MM.1S (cell line): ENCODE measurements around the gene HNRNPA3.

Experiments used
- DNase-seq: peaks from one replicate; pipeline ENCODE4 v3.0.0-alpha.2; 2015
- H2AFZ ChIP-seq: fragments of 300-600 bp; sonication (generic); 2 replicates; pipeline ENCODE4 v1.6.0; 2016; ENCODE audit warnings: antibody characterized with exemption, low read length
- H3F3A ChIP-seq: fragments of 300-600 bp; sonication (generic); 2 replicates; pipeline ENCODE4 v1.6.1; 2016; ENCODE audit warnings: mild to moderate bottlenecking, antibody characterized with exemption, low read length, moderate library complexity, mixed read lengths; ENCODE audit not compliant: insufficient read depth
- H3K27ac ChIP-seq: fragments of 300-600 bp; sonication (generic); 2 replicates; pipeline ENCODE4 v1.5.1; 2016; ENCODE audit warnings: mild to moderate bottlenecking, low read length
- H3K27me3 ChIP-seq: fragments of 300-600 bp; sonication (generic); replicated peaks from 2 replicates; pipeline ENCODE4 v1.6.0; 2016; ENCODE audit warnings: low read length; ENCODE audit not compliant: insufficient read depth
- H3K36me3 ChIP-seq: fragments of 300-600 bp; sonication (generic); replicated peaks from 2 replicates; pipeline ENCODE4 v1.6.1; 2016; ENCODE audit warnings: mild to moderate bottlenecking, low read length, mixed read lengths; ENCODE audit not compliant: insufficient read depth
- H3K4me1 ChIP-seq: fragments of 300-600 bp; sonication (generic); 2 replicates; pipeline ENCODE4 v1.6.1; 2016; ENCODE audit warnings: low read length, mixed read lengths
- H3K4me2 ChIP-seq: fragments of 300-600 bp; sonication (generic); 2 replicates; pipeline ENCODE4 v1.6.0; 2016; ENCODE audit warnings: low read depth, low read length
- H3K4me3 ChIP-seq: fragments of 300-600 bp; sonication (generic); 2 replicates; pipeline ENCODE4 v1.5.1; 2016; ENCODE audit warnings: low read length, mixed read lengths
- H3K79me2 ChIP-seq: fragments of 300-600 bp; sonication (generic); 2 replicates; pipeline ENCODE4 v1.6.1; 2016; ENCODE audit warnings: mixed run types, low read length, mixed read lengths
- H3K9ac ChIP-seq: fragments of 300-600 bp; sonication (generic); 2 replicates; pipeline ENCODE4 v1.6.1; 2016; ENCODE audit warnings: low read length, mixed read lengths
- H3K9me2 ChIP-seq: fragments of 300-600 bp; sonication (generic); replicated peaks from 2 replicates; pipeline ENCODE4 v1.6.1; 2016; ENCODE audit warnings: mild to moderate bottlenecking, low read length, mixed read lengths; ENCODE audit not compliant: insufficient read depth
- H3K9me3 ChIP-seq: fragments of 300-600 bp; sonication (generic); replicated peaks from 2 replicates; pipeline ENCODE4 v1.6.1; 2016; ENCODE audit warnings: mild to moderate bottlenecking, low read length, mixed read lengths; ENCODE audit not compliant: insufficient read depth
- H4K20me1 ChIP-seq: fragments of 300-600 bp; sonication (generic); 2 replicates; pipeline ENCODE4 v1.6.1; 2016; ENCODE audit warnings: mild to moderate bottlenecking, low read length, moderate library complexity, mixed read lengths; ENCODE audit not compliant: insufficient read depth
- CTCF ChIP-seq: fragments of 300-600 bp; sonication (generic); IDR thresholded peaks from 2 replicates; pipeline ENCODE4 v1.5.1; 2016; ENCODE audit warnings: antibody characterized with exemption, low read length, mixed read lengths
- EZH2 ChIP-seq: fragments of 300-600 bp; sonication (generic); optimal IDR thresholded peaks from 2 replicates; pipeline ENCODE3; 2017; ENCODE audit warnings: low read depth, mild to moderate bottlenecking, antibody characterized with exemption, low read length, mixed read lengths
- EZH2phosphoT487 ChIP-seq: fragments of 300-600 bp; sonication (generic); IDR thresholded peaks from 2 replicates; pipeline ENCODE4 v1.6.1; 2018; ENCODE audit warnings: antibody characterized with exemption, low read length

Gene HNRNPA3

GRCh38 chr2:177247693-177248262 lies 35.2 kb downstream of the HNRNPA3 start:
- no peaks in the 10 kb centered on the region for H3K9me2 ChIP-seq
- no peak overlapping the region for H2AFZ ChIP-seq
- no peaks in the 10 kb centered on the region for H3K36me3 ChIP-seq
- TF ChIP-seq CTCF = no peak
- TF ChIP-seq EZH2phosphoT487 = no peak
- TF ChIP-seq EZH2 = no peak
- no peaks in the 10 kb centered on the region for H3K9me3 ChIP-seq
- no peak overlapping the region for H3K4me3 ChIP-seq
- H3K4me1 ChIP-seq = 0 out of 2 replicates have a peak, but pooled peaks cover 3% of the 10 kb centered on the region
- H3F3A ChIP-seq = no peaks in the 10 kb centered on the region
- DNase-seq = no peak
- no peaks in the 10 kb centered on the region for H3K27me3 ChIP-seq
- H3K79me2 ChIP-seq = peaks cover 95% of the 10 kb centered on the region
- H3K27ac ChIP-seq = no peak overlapping the region
- peaks cover 26% of the 10 kb centered on the region for H4K20me1 ChIP-seq
- no peak overlapping the region for H3K4me2 ChIP-seq
- no peak overlapping the region for H3K9ac ChIP-seq

GRCh38 chr2:177249038-177249437 lies 36.4 kb downstream of the HNRNPA3 start:
- Histone ChIP-seq H3K27ac (no peak overlapping the region), H4K20me1 (peaks cover 28% of the 10 kb centered on the region), H3K36me3 (no peaks in the 10 kb centered on the region), H3K4me3 (no peak overlapping the region), H3K9me3 (no peaks in the 10 kb centered on the region), H3K79me2 (peaks cover 98% of the 10 kb centered on the region), H3F3A (no peaks in the 10 kb centered on the region), H3K4me2 (no peak overlapping the region), H3K9me2 (no peaks in the 10 kb centered on the region), H2AFZ (no peak overlapping the region), H3K4me1 (no peaks in the 10 kb centered on the region), H3K27me3 (no peaks in the 10 kb centered on the region), H3K9ac (no peak overlapping the region)
- TF ChIP-seq EZH2phosphoT487 (no peak), EZH2 (no peak), CTCF (no peak)
- no peak for DNase-seq

GRCh38 chr2:177250461-177250860 lies 37.9 kb downstream of the HNRNPA3 start:
- H3K4me1 ChIP-seq = no peaks in the 10 kb centered on the region

More at GRCh38 chr2:177250461-177250860, 37.9 kb downstream of the HNRNPA3 start:
- no peak overlapping the region for H3K27ac ChIP-seq
- H4K20me1 ChIP-seq = peaks cover 42% of the 10 kb centered on the region
- H3K4me3 ChIP-seq = no peak overlapping the region
- DNase-seq = no peak
- H3K4me2 ChIP-seq = no peak overlapping the region
- H3K9ac ChIP-seq = no peak overlapping the region
- no peak for TF ChIP-seq EZH2
- no peak for TF ChIP-seq CTCF
- TF ChIP-seq EZH2phosphoT487 = no peak
- no peaks in the 10 kb centered on the region for H3F3A ChIP-seq
- no peaks in the 10 kb centered on the region for H3K9me3 ChIP-seq
- H3K27me3 ChIP-seq = no peaks in the 10 kb centered on the region
- no peak overlapping the region for H2AFZ ChIP-seq
- peaks cover 98% of the 10 kb centered on the region for H3K79me2 ChIP-seq
- no peaks in the 10 kb centered on the region for H3K9me2 ChIP-seq
- no peaks in the 10 kb centered on the region for H3K36me3 ChIP-seq
